H9 (cell line): Measurements from ENCODE around the gene MFAP3. TPM values are rescaled to one million over a fixed set of nuclear protein-coding genes. Genes with fewer than 3 reads are reported as not detected.

Source experiments
- DNase-seq: peaks from one replicate; pipeline ENCODE4 v3.0.0-alpha.2; 2017
- H2AFZ ChIP-seq: one replicate; pipeline ENCODE4 v1.6.1; 2013; ENCODE audit warnings: mild to moderate bottlenecking, low read length, control low read depth, moderate library complexity
- H2AK5ac ChIP-seq: 2 replicates; pipeline ENCODE4 v1.6.1; 2013; ENCODE audit warnings: low read length, control low read depth, mixed read lengths; ENCODE audit not compliant: insufficient read length
- H2BK120ac ChIP-seq: one replicate; pipeline ENCODE4 v1.6.1; 2013; ENCODE audit warnings: low read depth, mild to moderate bottlenecking, low read length, control low read depth, inconsistent platforms; ENCODE audit not compliant: poor library complexity, severe bottlenecking
- H2BK12ac ChIP-seq: 2 replicates; pipeline ENCODE4 v1.6.1; 2013; ENCODE audit warnings: low read length, control low read depth, mixed read lengths, low read depth; ENCODE audit not compliant: insufficient read length
- H2BK15ac ChIP-seq: 2 replicates; pipeline ENCODE4 v1.6.1; 2013; ENCODE audit warnings: low read depth, low read length, control low read depth
- H2BK20ac ChIP-seq: one replicate; pipeline ENCODE4 v1.6.1; 2013; ENCODE audit warnings: low read depth, mild to moderate bottlenecking, low read length, control low read depth, inconsistent platforms; ENCODE audit not compliant: poor library complexity, severe bottlenecking
- H2BK5ac ChIP-seq: 2 replicates; pipeline ENCODE4 v1.6.1; 2013; ENCODE audit warnings: low read length, control low read depth, mixed read lengths; ENCODE audit not compliant: insufficient read length
- H3K14ac ChIP-seq: 2 replicates; pipeline ENCODE4 v1.6.1; 2013; ENCODE audit warnings: low read length, control low read depth; ENCODE audit not compliant: insufficient read depth
- H3K18ac ChIP-seq: 2 replicates; pipeline ENCODE4 v1.6.1; 2013; ENCODE audit warnings: low read depth, mild to moderate bottlenecking, mixed read lengths, low read length, control low read depth; ENCODE audit not compliant: insufficient read length
- H3K23ac ChIP-seq: 2 replicates; pipeline ENCODE4 v1.6.1; 2013; ENCODE audit warnings: low read length, control low read depth, mixed read lengths, low read depth; ENCODE audit not compliant: insufficient read length
- H3K23me2 ChIP-seq: 2 replicates; pipeline ENCODE4 v1.6.1; 2013; ENCODE audit warnings: low read depth, mild to moderate bottlenecking, mixed read lengths, low read length, control low read depth; ENCODE audit not compliant: insufficient read length, poor library complexity, severe bottlenecking
- H3K27ac ChIP-seq: 2 replicates; pipeline ENCODE4 v1.5.1; 2013; ENCODE audit warnings: low read length, control low read depth, mixed read lengths, low read depth; ENCODE audit not compliant: insufficient read length
- H3K27me3 ChIP-seq: 2 replicates; pipeline ENCODE4 v1.6.1; 2013; ENCODE audit warnings: low read length, control low read depth, inconsistent platforms; ENCODE audit not compliant: insufficient read depth
- H3K4ac ChIP-seq: 2 replicates; pipeline ENCODE4 v1.6.1; 2013; ENCODE audit warnings: low read depth, mild to moderate bottlenecking, control low read depth, inconsistent platforms, low read length, moderate library complexity
- H3K4me1 ChIP-seq: 2 replicates; pipeline ENCODE4 v1.6.1; 2013; ENCODE audit warnings: low read length, control low read depth, inconsistent platforms; ENCODE audit not compliant: insufficient read depth
- H3K4me2 ChIP-seq: 2 replicates; pipeline ENCODE4 v1.6.1; 2013; ENCODE audit warnings: low read length, control low read depth, mixed read lengths; ENCODE audit not compliant: insufficient read length, insufficient read depth
- H3K56ac ChIP-seq: 2 replicates; pipeline ENCODE4 v1.6.1; 2013; ENCODE audit warnings: low read depth, mild to moderate bottlenecking, mixed read lengths, low read length, control low read depth; ENCODE audit not compliant: insufficient read length
- H3K79me1 ChIP-seq: 2 replicates; pipeline ENCODE4 v1.6.1; 2013; ENCODE audit warnings: low read depth, mild to moderate bottlenecking, moderate library complexity, low read length, control low read depth, inconsistent platforms; ENCODE audit not compliant: insufficient read depth, poor library complexity, severe bottlenecking
- H3K79me2 ChIP-seq: 2 replicates; pipeline ENCODE4 v1.6.1; 2013; ENCODE audit warnings: low read length, control low read depth, inconsistent platforms; ENCODE audit not compliant: insufficient read depth
- H3K9ac ChIP-seq: 2 replicates; pipeline ENCODE4 v1.6.1; 2013; ENCODE audit warnings: low read length, control low read depth, mixed read lengths; ENCODE audit not compliant: insufficient read length; ENCODE audit errors: extremely low read depth
- H3K9me3 ChIP-seq: one replicate; pipeline ENCODE4 v1.6.1; 2013; ENCODE audit warnings: low read depth, low read length, inconsistent platforms; ENCODE audit not compliant: control insufficient read depth
- H3T11ph ChIP-seq: one replicate; pipeline ENCODE4 v1.6.1; 2013; ENCODE audit warnings: mild to moderate bottlenecking, low read length, control low read depth, inconsistent platforms
- H4K20me1 ChIP-seq: one replicate; pipeline ENCODE4 v1.6.1; 2013; ENCODE audit not compliant: control insufficient read depth, insufficient read length, insufficient read depth
- H4K5ac ChIP-seq: 2 replicates; pipeline ENCODE4 v1.6.1; 2013; ENCODE audit warnings: low read depth, mild to moderate bottlenecking, mixed read lengths, low read length, control low read depth; ENCODE audit not compliant: insufficient read length
- H4K8ac ChIP-seq: replicated peaks from 2 replicates; pipeline ENCODE4 v1.6.1; 2013; ENCODE audit warnings: low read length, control low read depth, mixed read lengths, low read depth; ENCODE audit not compliant: insufficient read length
- H4K91ac ChIP-seq: 2 replicates; pipeline ENCODE4 v1.6.1; 2013; ENCODE audit warnings: low read depth, mild to moderate bottlenecking, moderate library complexity, mixed read lengths, low read length, control low read depth; ENCODE audit not compliant: insufficient read length
- H3K27ac Mint-ChIP-seq, 3 experiments: 2 replicates in 2 of 3; 3 replicates in 1 of 3; pipeline ENCODE4 v1.8.0; 2020 to 2021; ENCODE audit warnings: mixed read lengths in 3 of 3, mild to moderate bottlenecking in 1 of 3, moderate library complexity in 1 of 3
- H3K27me3 Mint-ChIP-seq: 2 replicates; pipeline ENCODE4 v1.8.0; 2021; ENCODE audit warnings: low read depth, mild to moderate bottlenecking, moderate library complexity, mixed read lengths
- H3K36me3 Mint-ChIP-seq, 3 experiments: 2 replicates in 2 of 3; 3 replicates in 1 of 3; pipeline ENCODE4 v1.8.0; 2020 to 2021; ENCODE audit warnings: low read depth in 3 of 3, mixed read lengths in 3 of 3; ENCODE audit not compliant: insufficient read depth in 1 of 3
- H3K4me1 Mint-ChIP-seq, 2 experiments: 2 replicates each; pipeline ENCODE4 v1.8.0; 2020; ENCODE audit warnings: mixed read lengths in 2 of 2
- H3K4me3 Mint-ChIP-seq, 2 experiments: 2 replicates in 1 of 2; 3 replicates in 1 of 2; pipeline ENCODE4 v1.8.0; 2020 to 2021; ENCODE audit warnings: mild to moderate bottlenecking in 2 of 2, mixed read lengths in 2 of 2, moderate library complexity in 1 of 2
- H3K9me3 Mint-ChIP-seq, 2 experiments: 2 replicates in 1 of 2; 3 replicates in 1 of 2; pipeline ENCODE4 v1.8.0; 2020; ENCODE audit warnings: mild to moderate bottlenecking in 2 of 2, mixed read lengths in 2 of 2, moderate library complexity in 1 of 2
- WGBS: extraction: QIAGEN DNeasy Blood & Tissue Kit; methylation state at CpG from one replicate; pipeline ENCODE4 v1.1.7; 2013; ENCODE audit warnings: missing lambda C conversion rate, low lambda C conversion rate, mixed read lengths; ENCODE audit not compliant: insufficient read length; ENCODE audit errors: extremely low coverage; 5-methylcytosine and 5-hydroxymethylcytosine counted together
- total RNA-seq: library from RNA; stranded (reverse); gene quantifications from 2 replicates; pipeline ENCODE4 v1.2.1, GENCODE V29; 2021
- TF ChIP-seq, protein P1 (sequence below): fragments of 200-600 bp; sonication (generic); conservative IDR thresholded peaks from 3 replicates; pipeline ENCODE4 v1.8.0; 2021; ENCODE audit warnings: antibody characterized with exemption, mild to moderate bottlenecking

The MFAP3 gene
- total RNA-seq, 1 experiment from 2014 or later: 24.5 TPM

DNA sequence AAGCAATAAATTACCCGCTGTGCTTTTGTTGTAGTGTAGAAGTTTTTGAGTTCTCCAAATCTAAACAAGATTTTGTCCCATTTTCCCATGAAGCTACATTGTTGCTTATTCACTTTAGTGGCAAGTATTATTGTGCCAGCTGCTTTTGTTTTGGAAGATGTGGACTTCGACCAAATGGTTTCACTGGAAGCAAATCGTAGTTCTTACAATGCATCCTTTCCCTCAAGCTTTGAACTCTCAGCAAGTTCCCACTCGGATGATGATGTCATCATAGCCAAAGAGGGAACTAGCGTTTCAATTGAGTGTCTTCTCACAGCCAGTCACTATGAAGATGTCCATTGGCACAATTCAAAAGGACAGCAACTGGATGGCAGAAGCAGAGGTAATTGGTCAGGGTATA is 10.9 kb downstream of the MFAP3 start:
- WGBS: no CpG with 5 or more reads among the region's 5 CpGs
- H3K9ac ChIP-seq: no peak overlapping the region
- Mint-ChIP-seq H3K36me3 (peaks cover 0 to 14% (median 12%) of the 10 kb centered on the region in 3 experiments; a peak in 3 of 7 replicates), H3K4me3 (no peak overlapping the region), H3K27ac (no peak overlapping the region), H3K27me3 (no peaks in the 10 kb centered on the region), H3K4me1 (no peaks in the 10 kb centered on the region), H3K9me3 (no peaks in the 10 kb centered on the region)
- H3K79me2 ChIP-seq: no peaks in the 10 kb centered on the region
- H3K23me2 ChIP-seq: no peaks in the 10 kb centered on the region
- H3K27ac ChIP-seq: no peak overlapping the region
- H3K27me3 ChIP-seq: no peaks in the 10 kb centered on the region
- H3K4me1 ChIP-seq: no peaks in the 10 kb centered on the region
- no peak overlapping the region for H4K91ac ChIP-seq
- TF ChIP-seq, protein P1, sequence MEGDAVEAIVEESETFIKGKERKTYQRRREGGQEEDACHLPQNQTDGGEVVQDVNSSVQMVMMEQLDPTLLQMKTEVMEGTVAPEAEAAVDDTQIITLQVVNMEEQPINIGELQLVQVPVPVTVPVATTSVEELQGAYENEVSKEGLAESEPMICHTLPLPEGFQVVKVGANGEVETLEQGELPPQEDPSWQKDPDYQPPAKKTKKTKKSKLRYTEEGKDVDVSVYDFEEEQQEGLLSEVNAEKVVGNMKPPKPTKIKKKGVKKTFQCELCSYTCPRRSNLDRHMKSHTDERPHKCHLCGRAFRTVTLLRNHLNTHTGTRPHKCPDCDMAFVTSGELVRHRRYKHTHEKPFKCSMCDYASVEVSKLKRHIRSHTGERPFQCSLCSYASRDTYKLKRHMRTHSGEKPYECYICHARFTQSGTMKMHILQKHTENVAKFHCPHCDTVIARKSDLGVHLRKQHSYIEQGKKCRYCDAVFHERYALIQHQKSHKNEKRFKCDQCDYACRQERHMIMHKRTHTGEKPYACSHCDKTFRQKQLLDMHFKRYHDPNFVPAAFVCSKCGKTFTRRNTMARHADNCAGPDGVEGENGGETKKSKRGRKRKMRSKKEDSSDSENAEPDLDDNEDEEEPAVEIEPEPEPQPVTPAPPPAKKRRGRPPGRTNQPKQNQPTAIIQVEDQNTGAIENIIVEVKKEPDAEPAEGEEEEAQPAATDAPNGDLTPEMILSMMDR: no peak
- no peak overlapping the region for H3K4ac ChIP-seq
- no peak overlapping the region for H2BK5ac ChIP-seq
- no peak overlapping the region for H2BK20ac ChIP-seq
- no peak overlapping the region for H3K56ac ChIP-seq
- H3K79me1 ChIP-seq: no peaks in the 10 kb centered on the region
- no peak overlapping the region for H2AFZ ChIP-seq
- no peak overlapping the region for H2AK5ac ChIP-seq
- H2BK15ac ChIP-seq: no peak overlapping the region
- no peak overlapping the region for H3K4me2 ChIP-seq
- no peak overlapping the region for H2BK120ac ChIP-seq
- no peaks in the 10 kb centered on the region for H4K20me1 ChIP-seq
- H3K9me3 ChIP-seq: no peaks in the 10 kb centered on the region
- H3K18ac ChIP-seq: no peak overlapping the region
- no peak for DNase-seq
- no peak overlapping the region for H3K14ac ChIP-seq
- H3T11ph ChIP-seq: no peak overlapping the region
- no peak overlapping the region for H3K23ac ChIP-seq
- no peak overlapping the region for H4K8ac ChIP-seq
- no peak overlapping the region for H4K5ac ChIP-seq
- H2BK12ac ChIP-seq: no peak overlapping the region
